Measurements from ENCODE around the gene DNAJC4. TPM values are rescaled to one million over a fixed set of nuclear protein-coding genes. Genes with fewer than 3 reads are reported as not detected.

Gene DNAJC4
- total and polyA plus RNA-seq, 9 donors, result 25.0 to 69.1 (median 43.1) TPM

DNA sequence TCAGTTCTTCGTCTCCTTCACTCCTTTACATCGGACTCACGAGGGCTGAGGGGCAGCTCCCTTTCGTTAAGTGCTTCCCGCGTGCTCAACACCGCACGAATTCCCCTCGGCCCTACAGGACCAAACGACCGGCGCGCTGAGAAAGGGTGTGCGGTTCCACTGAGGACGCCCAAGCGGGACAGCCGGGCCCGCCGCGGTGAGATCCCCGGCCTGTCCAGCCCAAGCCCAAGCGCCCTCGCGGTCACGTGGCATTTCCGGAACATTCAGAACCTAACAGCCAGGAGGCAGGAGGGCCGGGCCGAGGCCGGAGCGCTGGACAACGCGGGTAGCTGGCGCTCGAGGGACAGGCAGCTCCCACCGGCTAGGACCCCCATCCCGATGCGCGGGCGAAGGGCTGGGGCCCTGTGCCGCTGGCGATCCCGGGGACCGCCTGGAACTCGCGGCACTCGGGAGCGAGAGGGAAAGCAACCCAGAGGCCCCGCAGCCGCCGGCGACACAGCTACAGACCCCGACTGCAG is 45.1 kb upstream of the DNAJC4 start:
- no peaks in the 10 kb centered on the region for H3K36me3 ChIP-seq
- peak in 3 of 5 donors; percentile 88 to 91 (median 89) for DNase-seq
- TF ChIP-seq POLR2A (IDR thresholded peaks at IDR 0.05) (peak; percentile 97), EP300 (IDR thresholded peaks at IDR 0.05) (no peak)
- TF ChIP-seq, protein P1, sequence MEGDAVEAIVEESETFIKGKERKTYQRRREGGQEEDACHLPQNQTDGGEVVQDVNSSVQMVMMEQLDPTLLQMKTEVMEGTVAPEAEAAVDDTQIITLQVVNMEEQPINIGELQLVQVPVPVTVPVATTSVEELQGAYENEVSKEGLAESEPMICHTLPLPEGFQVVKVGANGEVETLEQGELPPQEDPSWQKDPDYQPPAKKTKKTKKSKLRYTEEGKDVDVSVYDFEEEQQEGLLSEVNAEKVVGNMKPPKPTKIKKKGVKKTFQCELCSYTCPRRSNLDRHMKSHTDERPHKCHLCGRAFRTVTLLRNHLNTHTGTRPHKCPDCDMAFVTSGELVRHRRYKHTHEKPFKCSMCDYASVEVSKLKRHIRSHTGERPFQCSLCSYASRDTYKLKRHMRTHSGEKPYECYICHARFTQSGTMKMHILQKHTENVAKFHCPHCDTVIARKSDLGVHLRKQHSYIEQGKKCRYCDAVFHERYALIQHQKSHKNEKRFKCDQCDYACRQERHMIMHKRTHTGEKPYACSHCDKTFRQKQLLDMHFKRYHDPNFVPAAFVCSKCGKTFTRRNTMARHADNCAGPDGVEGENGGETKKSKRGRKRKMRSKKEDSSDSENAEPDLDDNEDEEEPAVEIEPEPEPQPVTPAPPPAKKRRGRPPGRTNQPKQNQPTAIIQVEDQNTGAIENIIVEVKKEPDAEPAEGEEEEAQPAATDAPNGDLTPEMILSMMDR (IDR thresholded peaks at IDR 0.05), result peak; percentile 13 to 92 (median 86)
- no peaks in the 10 kb centered on the region for H3K9me3 ChIP-seq
- H3K4me1 ChIP-seq (ENCODE audit: insufficient read depth), result peaks cover 10% of the 10 kb centered on the region
- WGBS, 3 donors, result 0 to 1% (median 0%) methylated on average over 43 to 52 of the region's 52 CpGs
- H3K4me3 ChIP-seq, result peak overlapping the region; percentile 72
- peak overlapping the region; percentile 76 to 98 for H3K27ac ChIP-seq
- no peaks in the 10 kb centered on the region for H3K27me3 ChIP-seq
- intact Hi-C loops (cut with DNase I), result no loop called here

DNA sequence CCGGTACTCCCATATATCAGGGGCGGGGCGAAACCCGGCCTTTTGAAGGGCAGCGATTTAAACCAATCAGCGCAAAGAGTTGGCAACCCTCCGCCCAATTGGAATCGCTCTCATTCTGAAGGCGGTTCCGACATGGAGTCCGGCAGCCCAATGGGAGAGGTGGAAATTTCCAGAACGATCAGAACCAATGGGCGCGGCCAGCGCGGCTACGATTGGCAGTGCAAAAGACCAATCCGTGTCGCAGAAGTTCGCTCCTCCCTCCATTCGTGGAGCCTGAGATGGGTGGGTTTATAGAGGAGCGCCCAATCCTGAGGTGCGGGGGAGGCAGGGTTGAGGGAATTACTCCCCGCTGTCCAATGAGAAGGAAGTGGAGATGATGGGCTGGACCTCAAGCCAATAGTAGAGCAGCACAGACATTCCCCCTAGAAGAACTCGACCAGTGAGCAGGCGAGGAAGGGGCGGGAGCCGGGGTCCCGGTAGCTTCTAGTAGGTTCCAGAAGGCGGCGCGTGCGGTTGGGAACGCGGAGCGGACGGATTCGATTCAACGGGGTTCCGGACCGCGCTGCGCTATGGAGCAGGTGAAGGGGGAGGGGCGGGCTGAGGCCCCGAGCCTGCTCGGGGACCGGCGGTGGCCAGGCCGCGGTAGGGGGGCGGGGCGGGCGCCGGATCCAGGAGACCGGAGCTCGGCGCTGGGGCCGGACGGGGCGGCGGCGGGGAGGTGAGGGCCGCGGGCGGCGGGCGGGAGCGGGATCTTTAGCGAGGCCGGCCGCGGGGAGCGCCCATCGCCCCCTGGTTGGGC is 44.5 kb upstream of the DNAJC4 start, which contains the start of gene STIP1:
STIP1 (plus strand) TSS at position 479 of the 799 bp plus-strand sequence; CDS start at position 570, 91 bp downstream.
- intact Hi-C loops (cut with DNase I), result no loop called here
- 0 to 1% (median 0%) methylated on average over 38 to 74 of the region's 74 CpGs for WGBS, 3 donors
- Histone ChIP-seq H3K4me3 (peak within 1 kb of the TSS; percentile 72), H3K36me3 (no peaks in the 10 kb centered on the region), H3K27me3 (no peaks in the 10 kb centered on the region), H3K9me3 (no peaks in the 10 kb centered on the region), H3K4me1 (ENCODE audit: insufficient read depth) (peaks cover 10% of the 10 kb centered on the region), H3K27ac (peak within 1 kb of the TSS; percentile 87 to 99)
- DNase-seq, result peak; percentile 99 to 100 (median 99)
- TF ChIP-seq POLR2A (IDR thresholded peaks at IDR 0.05) (peak; percentile 47), EP300 (IDR thresholded peaks at IDR 0.05) (no peak)
- TF ChIP-seq, protein P1 (IDR thresholded peaks at IDR 0.05), result peak in 2 of 3 donors; percentile 36 to 41

DNA sequence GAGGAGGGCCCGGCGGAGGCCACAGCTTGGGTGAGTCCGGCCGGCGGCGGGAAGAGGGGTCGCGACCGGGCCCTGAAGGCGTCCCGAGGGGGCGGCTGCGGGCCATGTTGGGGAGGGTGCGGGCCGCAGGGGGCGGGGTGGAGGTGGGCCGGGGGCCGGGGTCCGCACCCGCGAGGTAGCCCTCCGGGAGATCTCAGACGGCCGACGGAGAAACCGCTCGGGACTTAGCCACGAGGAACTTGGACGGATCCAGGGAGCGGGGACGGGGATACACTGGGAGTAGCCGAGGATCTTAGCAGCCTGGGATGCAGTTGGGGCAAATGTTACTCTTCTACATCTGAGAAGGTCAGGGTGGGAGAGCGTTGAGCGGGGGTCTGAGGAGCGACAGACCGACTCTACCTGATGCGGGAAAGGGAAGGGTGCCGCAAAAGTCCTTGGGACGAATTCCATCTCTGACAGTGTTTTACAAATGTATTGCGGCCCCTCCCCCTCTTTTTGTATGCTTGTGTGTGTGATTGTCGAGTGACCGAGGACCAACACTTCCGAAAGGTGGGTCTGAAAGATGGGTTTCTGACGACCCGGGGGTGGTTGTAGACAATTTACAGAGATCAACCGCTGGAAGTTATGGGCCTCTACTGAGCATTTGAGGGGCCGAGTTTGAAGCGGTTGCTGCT is 43.7 kb upstream of the DNAJC4 start:
- 1% methylated on average over 33 to 48 of the region's 48 CpGs for WGBS, 3 donors
- Histone ChIP-seq H3K27ac (peak overlapping the region; percentile 87 to 99), H3K4me3 (no peak overlapping the region), H3K9me3 (no peaks in the 10 kb centered on the region), H3K36me3 (no peaks in the 10 kb centered on the region), H3K27me3 (no peaks in the 10 kb centered on the region), H3K4me1 (ENCODE audit: insufficient read depth) (peaks cover 10% of the 10 kb centered on the region)
- intact Hi-C loops (cut with DNase I), result no loop called here
- DNase-seq, result no peak
- TF ChIP-seq, protein P1 (IDR thresholded peaks at IDR 0.05), result no peak
- TF ChIP-seq POLR2A (IDR thresholded peaks at IDR 0.05) (no peak), EP300 (IDR thresholded peaks at IDR 0.05) (no peak)

DNA sequence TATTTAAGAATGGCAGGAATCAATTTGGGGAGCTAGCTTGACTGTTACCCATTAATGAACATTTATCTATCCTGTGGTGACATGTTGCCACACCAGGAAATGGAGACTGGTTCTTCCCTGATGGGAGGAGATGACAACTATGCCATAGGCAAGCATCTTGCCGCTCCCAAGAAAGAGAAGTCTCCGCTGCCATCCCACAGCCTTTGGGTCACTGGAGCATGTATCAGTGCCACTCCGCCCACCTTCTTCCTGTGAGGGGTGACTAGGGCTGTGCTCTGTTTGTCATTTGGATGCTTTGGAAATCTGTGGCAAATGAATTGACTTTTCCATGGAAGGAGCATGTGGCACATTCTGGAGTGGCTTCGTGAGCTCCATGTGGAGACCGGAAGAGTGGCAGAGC is 37.9 kb upstream of the DNAJC4 start:
- no peak for DNase-seq
- 91 to 97% (median 91%) methylated on average over 5 of the region's 5 CpGs for WGBS, 3 donors
- TF ChIP-seq, protein P1 (IDR thresholded peaks at IDR 0.05), result no peak
- TF ChIP-seq EP300 (IDR thresholded peaks at IDR 0.05) (no peak), POLR2A (IDR thresholded peaks at IDR 0.05) (no peak)
- Histone ChIP-seq H3K27ac (no peak overlapping the region), H3K36me3 (no peaks in the 10 kb centered on the region), H3K4me3 (no peak overlapping the region), H3K27me3 (no peaks in the 10 kb centered on the region), H3K4me1 (ENCODE audit: insufficient read depth) (peaks cover 4% of the 10 kb centered on the region), H3K9me3 (no peaks in the 10 kb centered on the region)
- intact Hi-C loops (cut with DNase I), result no loop called here

Measured in ovary (tissue), 9 donors.